Measurements from ENCODE around the gene AVP.
"Not testable (repeated sequence)": the region's sequence is repeated elsewhere in the genome, so short reads cannot be mapped to it uniquely, and the experiment has no call there.

The AVP gene

GRCh38 chr20:3084283-3084985, at the start of gene AVP:
TSS of gene AVP (minus strand) at chr20:3084724. CDS start at chr20:3084674, 50 bp downstream.
- DNase-seq, result no peak

DNA sequence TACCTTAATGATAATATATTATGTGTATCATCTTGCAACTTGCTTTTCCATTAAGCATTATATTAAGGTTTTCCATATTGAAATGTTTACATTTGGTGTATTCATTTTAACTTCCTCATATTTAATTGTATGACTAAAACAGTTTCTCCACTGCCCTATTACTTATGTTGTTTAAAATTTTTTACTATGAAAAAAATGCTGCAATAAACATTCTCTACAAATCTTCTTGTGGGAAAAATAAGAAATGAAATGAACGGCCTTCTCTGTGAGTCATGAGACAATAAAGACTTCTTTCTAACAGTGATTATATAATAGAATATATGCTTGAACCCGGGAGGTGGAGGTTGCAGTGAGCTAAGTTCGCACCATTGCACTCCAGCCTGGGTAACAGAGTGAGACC, 49.6 kb upstream of the AVP start:
- no peak for DNase-seq

DNA sequence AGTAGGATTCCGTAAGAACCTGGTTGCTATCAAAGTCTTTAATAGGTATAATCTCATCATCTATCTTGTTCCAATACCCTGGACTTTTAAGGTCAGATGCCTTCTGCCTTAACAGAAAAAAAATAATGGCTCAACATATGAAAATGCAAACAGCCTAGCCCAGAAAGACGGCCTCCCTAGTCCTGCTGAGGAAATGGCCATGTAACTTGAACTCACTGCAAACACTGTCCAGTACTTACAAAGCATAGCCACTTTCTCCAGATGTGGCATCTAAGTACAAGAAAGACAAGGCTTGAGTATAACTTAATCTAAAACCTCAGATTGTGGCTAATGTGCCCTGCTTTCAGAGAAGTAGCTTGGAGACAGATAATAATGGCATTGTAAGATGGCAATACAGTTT, 48.6 kb upstream of the AVP start:
- no peak for DNase-seq

DNA sequence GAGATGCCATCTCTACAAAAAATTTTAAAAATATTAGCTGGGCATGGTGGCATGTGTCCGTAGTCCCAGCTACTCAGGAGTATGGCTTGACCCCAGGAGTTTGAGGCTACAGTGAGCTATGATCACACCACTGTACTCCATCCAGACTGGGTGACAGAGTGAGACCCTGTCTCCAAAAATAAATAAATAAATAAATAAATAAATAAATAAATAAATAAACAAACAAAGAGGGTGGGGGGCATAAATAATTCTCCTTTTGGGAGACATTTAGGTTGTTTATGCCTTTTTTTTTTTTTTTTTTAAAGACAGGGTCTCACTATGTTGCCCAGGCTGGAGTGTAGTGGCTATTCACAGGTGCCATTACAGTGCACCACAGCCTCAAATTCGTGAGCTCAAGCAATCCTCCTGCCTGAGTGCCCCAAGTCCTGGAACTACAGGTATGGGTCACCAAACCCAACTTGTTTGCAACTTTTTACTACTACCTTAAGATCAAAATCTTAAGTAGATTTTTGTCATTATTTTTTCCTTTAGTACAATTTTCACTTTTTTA, 45.6 kb upstream of the AVP start:
- DNase-seq, result no peak

DNA sequence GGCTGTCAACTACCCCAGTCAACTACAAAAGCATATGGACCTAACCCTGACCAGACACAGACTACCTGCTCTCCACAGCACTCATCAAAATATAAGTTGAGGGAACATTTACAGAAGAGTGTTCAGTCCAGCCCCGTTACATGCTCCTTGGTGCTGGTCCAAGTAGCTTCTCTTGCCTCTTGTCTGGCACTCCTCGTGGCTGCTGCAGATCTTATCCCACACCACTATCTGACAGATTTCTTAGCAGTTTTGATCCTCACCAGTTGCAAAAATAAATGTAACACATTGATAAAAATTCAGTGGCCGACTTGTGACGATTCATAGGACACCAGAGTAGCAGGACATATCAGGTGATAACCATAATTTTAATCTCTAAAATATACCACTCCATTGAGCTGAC, 44.6 kb upstream of the AVP start:
- no peak for DNase-seq

GRCh38 chr20:3128275-3128984, 43.9 kb upstream of the AVP start:
- DNase-seq, result no peak

DNA sequence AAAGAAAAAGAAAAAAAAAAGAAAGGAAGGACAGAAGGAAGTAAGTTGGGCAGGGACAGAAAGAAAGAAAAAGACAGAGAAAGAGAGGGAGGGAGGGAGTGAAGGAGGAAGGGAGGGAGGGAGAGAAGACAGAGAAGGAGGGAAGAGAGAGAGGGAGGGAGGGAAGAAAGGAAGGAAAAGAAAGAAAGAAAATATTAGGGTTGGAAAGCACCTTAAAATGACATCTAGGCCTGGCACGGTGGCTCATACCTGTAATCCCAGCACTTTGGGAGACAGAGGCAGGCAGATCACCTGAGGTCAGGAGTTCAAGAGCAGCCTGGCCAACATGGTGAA, 42.0 kb upstream of the AVP start:
- DNase-seq, result no peak

DNA sequence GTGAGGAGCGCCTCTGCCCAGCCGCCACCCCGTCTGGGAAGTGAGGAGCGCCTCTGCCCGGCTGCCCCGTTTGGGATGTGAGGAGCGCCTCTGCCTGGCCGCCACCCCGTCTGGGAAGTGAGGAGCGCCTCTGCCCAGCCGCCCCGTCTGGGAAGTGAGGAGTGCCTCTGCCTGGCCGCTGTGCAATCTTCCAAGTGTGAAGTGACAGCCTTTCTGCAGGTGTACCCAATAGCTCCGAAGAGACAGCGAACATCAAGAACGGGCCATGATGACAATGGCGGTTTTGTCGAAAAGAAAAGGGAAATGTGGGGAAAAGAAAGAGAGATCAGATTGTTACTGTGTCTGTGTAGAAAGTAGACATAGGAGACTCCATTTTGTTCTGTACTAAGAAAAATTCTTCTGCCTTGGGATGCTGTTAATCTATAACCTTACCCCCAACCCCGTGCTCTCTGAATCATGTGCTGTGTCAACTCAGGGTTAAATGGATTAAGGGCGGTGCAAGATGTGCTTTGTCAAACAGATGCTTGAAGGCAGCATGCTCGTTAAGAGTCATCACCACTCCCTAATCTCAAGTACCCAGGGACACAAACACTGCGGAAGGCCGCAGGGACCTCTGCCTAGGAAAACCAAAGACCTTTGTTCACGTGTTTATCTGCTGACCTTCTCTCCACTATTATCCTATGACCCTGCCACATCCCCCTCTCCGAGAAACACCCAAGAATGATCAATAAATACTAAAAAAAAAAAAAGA, 41.4 kb upstream of the AVP start:
- DNase-seq, result not testable (repeated sequence)

DNA sequence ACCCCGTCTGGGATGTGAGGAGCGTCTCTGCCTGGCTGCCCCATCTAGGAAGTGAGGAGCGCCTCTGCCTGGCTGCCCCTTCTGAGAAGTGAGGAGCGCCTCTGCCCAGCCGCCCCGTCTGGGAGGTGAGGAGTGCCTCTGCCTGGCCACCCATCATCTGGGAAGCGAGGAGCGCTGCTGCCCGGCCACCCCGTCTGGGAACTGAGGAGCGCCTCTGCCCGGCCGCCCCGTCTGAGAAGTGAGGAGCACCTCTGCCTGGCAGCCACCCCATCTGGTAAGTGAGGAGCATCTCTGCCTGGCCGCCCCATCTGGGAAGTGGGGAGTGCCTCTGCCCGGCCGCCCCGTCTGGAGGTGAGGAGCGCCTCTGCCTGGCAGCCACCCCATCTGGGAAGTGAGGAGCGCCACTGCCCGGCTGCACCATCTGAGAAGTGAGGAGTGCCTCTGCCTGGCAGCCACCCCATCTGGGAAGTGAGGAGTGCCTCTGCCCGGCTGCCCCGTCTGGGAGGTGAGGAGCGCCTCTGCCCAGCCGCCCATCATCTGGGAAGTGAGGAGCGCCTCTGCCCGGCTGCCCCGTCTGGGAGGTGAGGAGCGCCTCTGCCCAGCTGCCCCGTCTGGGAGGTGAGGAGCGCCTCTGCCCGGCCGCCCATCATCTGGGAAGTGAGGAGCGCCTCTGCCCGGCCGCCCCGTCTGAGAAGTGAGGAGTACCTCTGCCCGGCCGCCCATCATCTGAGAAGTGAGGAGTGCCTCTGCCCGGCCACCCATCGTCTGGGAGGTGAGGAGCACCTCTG, 40.4 kb upstream of the AVP start:
- DNase-seq, result not testable (repeated sequence)

DNA sequence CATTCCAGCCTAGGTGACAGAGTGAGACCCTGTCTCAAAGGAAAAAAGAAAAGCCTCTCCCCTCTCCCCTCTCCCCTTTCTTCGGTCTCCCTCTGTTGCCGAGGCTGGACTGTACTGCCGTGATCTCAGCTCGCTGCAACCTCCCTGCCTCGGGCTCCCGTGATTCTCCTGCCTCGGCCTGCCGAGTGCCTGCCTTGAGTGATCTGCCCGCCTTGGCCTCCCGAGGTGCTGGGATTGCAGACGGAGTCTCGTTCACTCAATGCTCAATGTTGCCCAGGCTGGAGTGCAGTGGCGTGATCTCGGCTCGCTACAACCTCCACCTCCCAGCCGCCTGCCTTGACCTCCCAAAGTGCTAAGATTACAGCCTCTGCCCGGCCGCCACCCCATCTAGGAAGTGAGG, 39.6 kb upstream of the AVP start:
- DNase-seq, result not testable (repeated sequence)

DNA sequence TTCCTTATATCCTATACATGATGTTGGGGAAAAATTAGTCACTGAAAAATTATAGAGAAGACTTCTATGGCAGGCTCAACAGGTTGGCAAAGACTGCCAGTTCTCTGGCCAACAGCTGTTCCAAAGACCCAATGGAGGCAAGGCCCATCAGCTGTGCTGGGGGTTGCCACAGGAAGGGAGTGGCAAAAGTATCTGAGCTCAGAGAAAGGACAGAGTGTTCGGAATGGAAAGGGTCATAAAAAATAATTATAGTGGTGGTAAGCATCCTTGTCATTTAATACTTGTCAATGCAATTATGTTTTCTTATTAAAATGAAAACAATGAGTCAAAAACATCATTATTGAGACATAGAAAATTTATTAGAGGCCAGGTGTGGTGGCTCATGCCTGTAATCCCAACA, 39.0 kb upstream of the AVP start:
- DNase-seq, result no peak

- no peak for DNase-seq
These were observed 37.6 kb upstream of the AVP start for GRCh38 chr20:3121955-3122610.

GRCh38 chr20:3121271-3121911, 36.9 kb upstream of the AVP start:
- DNase-seq, result no peak

DNA sequence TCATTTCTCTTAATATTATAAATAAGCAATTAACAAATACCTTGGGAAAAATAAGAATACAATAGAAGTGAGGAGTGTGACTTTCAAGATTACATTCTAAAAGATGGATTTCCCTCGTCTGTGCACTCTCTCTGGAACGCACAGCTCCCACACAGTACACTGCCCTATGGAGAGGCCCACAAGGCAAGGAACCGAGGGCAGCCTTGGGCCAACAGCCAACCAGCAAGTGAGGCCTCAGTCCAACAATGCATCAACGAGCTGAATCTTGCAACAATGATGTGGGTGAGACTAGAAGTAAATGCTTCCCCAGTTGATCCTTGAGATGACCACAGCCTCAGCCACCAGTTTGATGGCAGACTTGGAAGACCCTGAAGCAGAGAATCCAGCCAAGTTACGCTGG, 34.5 kb upstream of the AVP start:
- no peak for DNase-seq

DNA sequence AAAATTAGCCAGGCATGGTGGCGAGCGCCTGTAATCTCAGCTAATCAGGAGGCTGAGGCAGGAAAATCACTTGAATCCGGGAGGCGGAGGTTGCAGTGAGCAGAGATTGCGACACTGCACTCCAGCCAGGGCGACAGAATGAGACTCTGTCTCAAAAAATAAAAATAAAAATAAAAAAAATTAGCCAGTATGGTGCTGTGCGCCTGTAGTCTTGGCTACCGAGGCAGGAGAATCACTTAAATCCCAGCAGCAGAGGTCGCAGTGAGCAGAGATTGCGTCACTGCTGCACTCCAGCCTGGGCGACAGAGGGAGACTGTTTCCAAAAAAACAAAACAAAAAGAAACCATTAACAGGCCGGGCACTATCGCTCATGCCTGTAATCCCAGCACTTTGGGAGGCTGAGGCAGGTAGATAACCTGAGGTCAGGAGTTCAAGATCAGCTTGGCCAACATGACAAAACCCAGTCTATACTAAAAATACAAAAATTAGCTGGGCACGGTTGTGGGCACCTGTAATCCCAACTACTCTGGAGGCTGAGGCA, 33.4 kb upstream of the AVP start:
- DNase-seq, result not testable (repeated sequence)

GRCh38 chr20:3116341-3116740, 31.8 kb upstream of the AVP start:
- no peak for DNase-seq

GRCh38 chr20:3115190-3116107, 30.9 kb upstream of the AVP start:
- no peak for DNase-seq

GRCh38 chr20:3111995-3112394, 27.5 kb upstream of the AVP start:
- DNase-seq, result no peak

- DNase-seq, result no peak
These were observed 27.0 kb upstream of the AVP start for GRCh38 chr20:3111507-3111906.
